K562 (cell line): ENCODE data around the gene CXCL13. TPM values are rescaled to one million over a fixed set of nuclear protein-coding genes. Genes with fewer than 3 reads are reported as not detected.

Source experiments
- ATAC-seq: fragments of 200-7000 bp; cut with Tn5 transposase; 3 replicates; pipeline ENCODE4 v1.9.1; 2020; ENCODE audit warnings: moderate library complexity
- BruUV-seq: library from RNA; stranded (reverse); fragments of 400-500 nt; replicated peaks from 2 replicates; lab custom pipeline; 2021; lab: Mats Ljungman, UMichigan
- CTCF ChIA-PET: fragments of 300-600 bp; formaldehyde crosslinking; extraction: SDS; loops from one replicate; lab custom pipeline; 2021; ENCODE audit warnings: low intra/inter-chr PET ratio; lab: Yijun Ruan, JAX
- POLR2A ChIA-PET: fragments of 300-600, 350-650 bp; sonication (Branson Sonifier 250); formaldehyde crosslinking; extraction: SDS; loops from one replicate; lab custom pipeline; 2021; ENCODE audit warnings: antibody characterized with exemption, inconsistent platforms; lab: Yijun Ruan, JAX
- DNase-seq, 4 experiments: peaks; one replicate each; pipeline versions ENCODE4 v3.0.0 to v3.0.0-alpha.2; 2011 to 2018; ENCODE audit warnings: low spot score in 3 of 4, mixed read lengths in 3 of 4; ENCODE audit errors: extremely low read depth in 1 of 4
- FAIRE-seq: peaks from 2 replicates; lab custom pipeline; 2011; peaks lifted over from hg19 to GRCh38; lab: Jason Lieb, UNC
- H2AFZ ChIP-seq: 2 replicates; pipeline ENCODE4 v1.6.0; 2011; ENCODE audit warnings: low read depth, low read length, control low read depth, inconsistent platforms
- H3K27ac ChIP-seq: fragments of 200-600 bp; 3 replicates; pipeline ENCODE4 v1.8.0; 2011; ENCODE audit warnings: low read depth, mild to moderate bottlenecking, control low read depth, inconsistent platforms, low read length, moderate library complexity, mixed read lengths; ENCODE audit errors: extremely low read depth
- H3K27me3 ChIP-seq, 2 experiments: fragments of 300-600 bp in 1 of 2; 2 replicates in 1 of 2; 3 replicates in 1 of 2; pipeline versions ENCODE4 v1.6.0 to v1.8.0; 2011; ENCODE audit warnings: inconsistent platforms in 2 of 2, low read length in 2 of 2, mild to moderate bottlenecking in 1 of 2, mixed read lengths in 1 of 2, moderate library complexity in 1 of 2; ENCODE audit not compliant: control insufficient read depth in 2 of 2, insufficient read depth in 2 of 2
- H3K36me3 ChIP-seq: fragments of 300-600 bp; 3 replicates; pipeline ENCODE4 v1.8.0; 2011; ENCODE audit warnings: mild to moderate bottlenecking, low read length, inconsistent platforms; ENCODE audit not compliant: control insufficient read depth, insufficient read depth
- H3K4me1 ChIP-seq, 2 experiments: fragments of 200-600 bp in 1 of 2; replicated peaks in 1 of 2; 2 replicates in 1 of 2; 3 replicates in 1 of 2; pipeline versions ENCODE4 v1.5.1 to v1.8.0; 2011; ENCODE audit warnings: inconsistent platforms in 2 of 2, low read length in 2 of 2, mild to moderate bottlenecking in 1 of 2, mixed read lengths in 1 of 2, moderate library complexity in 1 of 2; ENCODE audit not compliant: control insufficient read depth in 2 of 2, insufficient read depth in 2 of 2
- H3K4me2 ChIP-seq: 2 replicates; pipeline ENCODE4 v1.6.1; 2011; ENCODE audit warnings: low read length, control low read depth, inconsistent platforms, mixed read lengths; ENCODE audit not compliant: insufficient read depth
- H3K4me3 ChIP-seq: fragments of 200-600 bp; sonication (generic), shearing (Covaris generic); 2 replicates; pipeline ENCODE4 v1.5.1; 2016; ENCODE audit warnings: control low read depth, inconsistent platforms
- H3K79me2 ChIP-seq: fragments of 200-600 bp; 3 replicates; pipeline ENCODE4 v1.8.0; 2011; ENCODE audit warnings: low read length, inconsistent platforms; ENCODE audit not compliant: control insufficient read depth, insufficient read depth
- H3K9ac ChIP-seq, 2 experiments: 2 replicates each; pipeline versions ENCODE4 v1.6.0 to v1.6.1; 2011; ENCODE audit warnings: low read depth in 2 of 2, low read length in 2 of 2, control low read depth in 1 of 2, inconsistent platforms in 1 of 2, mild to moderate bottlenecking in 1 of 2, mixed read lengths in 1 of 2; ENCODE audit not compliant: insufficient read depth in 1 of 2
- H3K9me1 ChIP-seq: one replicate; pipeline ENCODE4 v1.6.0; 2011; ENCODE audit warnings: inconsistent platforms, mild to moderate bottlenecking, low read length, moderate library complexity; ENCODE audit not compliant: control insufficient read depth, insufficient read depth
- H3K9me3 ChIP-seq: replicated peaks from 2 replicates; pipeline ENCODE4 v1.5.1; 2011; ENCODE audit warnings: low read depth, low read length, inconsistent platforms; ENCODE audit not compliant: control insufficient read depth, insufficient read depth
- H4K20me1 ChIP-seq: replicated peaks from 2 replicates; pipeline ENCODE4 v1.6.1; 2011; ENCODE audit warnings: low read length, inconsistent platforms, mixed read lengths; ENCODE audit not compliant: control insufficient read depth, insufficient read depth
- BACH1 ChIP-seq: fragments of 200-800 bp; sonication (Bioruptor generic); IDR thresholded peaks from 2 replicates; pipeline ENCODE4 v1.6.1; 2016; ENCODE audit warnings: missing genetic modification characterization, missing compliant biosample characterization
- CBX8 ChIP-seq: fragments of 200-600 bp; sonication (generic); IDR thresholded peaks from 2 replicates; pipeline ENCODE4 v1.6.1; 2012; ENCODE audit warnings: borderline replicate concordance, mixed run types, low read depth, mild to moderate bottlenecking, moderate library complexity, mixed read lengths, low read length, control low read depth, inconsistent platforms; ENCODE audit not compliant: poor library complexity, severe bottlenecking; ENCODE audit errors: extremely low read depth
- CEBPG ChIP-seq, 3 experiments: fragments of 200-800 bp in 1 of 3; sonication (Bioruptor generic) in 1 of 3; sonication (generic) in 1 of 3; formaldehyde crosslinking in 1 of 3; IDR thresholded peaks in 2 of 3; conservative IDR thresholded peaks in 1 of 3; 2 replicates each; pipeline versions ENCODE4 v1.6.1 to v1.8.0; 2016 to 2022; ENCODE audit warnings: missing compliant biosample characterization in 2 of 3, missing genetic modification characterization in 2 of 3, mild to moderate bottlenecking in 1 of 3, missing genetic modification reagents in 1 of 3
- FOSL1 ChIP-seq: fragments of 200-800 bp; sonication (Bioruptor generic); conservative IDR thresholded peaks from 2 replicates; pipeline ENCODE4 v1.6.1; 2016; ENCODE audit warnings: missing genetic modification characterization, missing compliant biosample characterization
- FOXJ2 ChIP-seq: fragments of 200-800 bp; sonication (Bioruptor generic); IDR thresholded peaks from 2 replicates; pipeline ENCODE4 v1.6.1; 2016; ENCODE audit warnings: missing genetic modification characterization, missing compliant biosample characterization
- FOXK1 ChIP-seq: sonication (generic); formaldehyde crosslinking; IDR thresholded peaks from 2 replicates; pipeline ENCODE4 v1.8.0; 2022; ENCODE audit warnings: missing genetic modification reagents, mild to moderate bottlenecking, borderline replicate concordance
- GTF2F1 ChIP-seq: IDR thresholded peaks from 2 replicates; pipeline ENCODE4 v1.6.1; 2011; ENCODE audit warnings: low read depth, low read length, improper control_type of control experiment
- KLF16 ChIP-seq: IDR thresholded peaks from 2 replicates; pipeline ENCODE4 v1.6.1; 2016; ENCODE audit warnings: antibody characterized with exemption
- MAFF ChIP-seq: IDR thresholded peaks from 2 replicates; pipeline ENCODE4 v1.6.1; 2012; ENCODE audit warnings: low read length, improper control_type of control experiment
- NCOA2 ChIP-seq, 2 experiments: fragments of 450-650 bp; IDR thresholded peaks; 2 replicates each; pipeline ENCODE4 v1.6.1; 2018; ENCODE audit warnings: mild to moderate bottlenecking in 2 of 2, moderate library complexity in 1 of 2; ENCODE audit not compliant: partially characterized antibody in 2 of 2
- PTBP1 ChIP-seq: fragments of 200-400 bp; formaldehyde crosslinking; IDR thresholded peaks from 2 replicates; pipeline ENCODE4 v1.6.1; 2017; ENCODE audit warnings: low read depth, low read length
- TAF15 ChIP-seq: fragments of 200-400 bp; formaldehyde crosslinking; IDR thresholded peaks from 2 replicates; pipeline ENCODE4 v1.6.1; 2017; ENCODE audit warnings: mild to moderate bottlenecking, low read depth, low read length, moderate library complexity
- ZNF124 ChIP-seq: sonication (generic); formaldehyde crosslinking; IDR thresholded peaks from 2 replicates; pipeline ENCODE4 v1.8.1; 2022; ENCODE audit warnings: missing genetic modification reagents
- ZNF174 ChIP-seq: fragments of 250-450 bp; sonication (Bioruptor Pico); IDR thresholded peaks from 2 replicates; pipeline ENCODE4 v1.4.0; 2020; ENCODE audit warnings: mild to moderate bottlenecking
- ZNF232 ChIP-seq: sonication (generic); formaldehyde crosslinking; IDR thresholded peaks from 2 replicates; pipeline ENCODE4 v1.8.0; 2022; ENCODE audit warnings: mild to moderate bottlenecking, missing genetic modification reagents
- ZNF282 ChIP-seq: sonication (generic); formaldehyde crosslinking; IDR thresholded peaks from 2 replicates; pipeline ENCODE4 v1.8.1; 2023; ENCODE audit warnings: missing genetic modification reagents
- ZNF586 ChIP-seq: fragments of 450-650 bp; formaldehyde crosslinking; conservative IDR thresholded peaks from 2 replicates; pipeline ENCODE4 v1.4.0; 2020; ENCODE audit warnings: mild to moderate bottlenecking, moderate library complexity
- ZNF830 ChIP-seq: fragments of 250-450 bp; sonication (Bioruptor Pico); IDR thresholded peaks from 2 replicates; pipeline ENCODE4 v1.5.0; 2021; ENCODE audit warnings: mild to moderate bottlenecking
- WGBS: fragments of 100-300 bp; shearing (Covaris generic); methylation state at CpG from one replicate; pipeline ENCODE4 v1.1.6; 2016; ENCODE audit warnings: low coverage, mixed read lengths; ENCODE audit not compliant: insufficient coverage; ENCODE audit errors: missing lambda C conversion rate; 5-methylcytosine and 5-hydroxymethylcytosine counted together
- in situ Hi-C: fragments of 300-500 bp; cut with MboI; formaldehyde crosslinking; loops from 4 replicates; pipeline ENCODE4 v1.15.0; 2018; ENCODE audit warnings: inconsistent platforms, mixed read lengths
- intact Hi-C: fragments of 100-400 bp; cut with micrococcal nuclease; formaldehyde crosslinking; loops from 2 replicates; pipeline ENCODE4 v1.14.2; 2022
- polyA plus RNA-seq, 8 experiments: library from polyadenylated mRNA; depleted of rRNA in 4 of 8; stranded (reverse) in 5 of 8; unstranded in 3 of 8; fragments of >200 nt; fragmentation: Nextera tagmentation in 2 of 8; fragmentation: Illumina TruSeq in 1 of 8; extraction: Ambion mirVana in 2 of 8; extraction: Trizol in 1 of 8; gene quantifications; 2 replicates each; pipeline versions ENCODE4 v1.2.1 to v1.2.3, GENCODE V29; 2011 to 2014; ENCODE audit warnings: inconsistent platforms in 1 of 8, missing spikeins in 1 of 8
- total RNA-seq, 7 experiments: library from RNA; depleted of rRNA in 6 of 7; stranded (reverse); fragments of >200 nt in 6 of 7; fragmentation: Illumina TruSeq in 2 of 7; extraction: Trizol in 2 of 7; gene quantifications; 2 replicates each; pipeline versions ENCODE4 v1.2.1 to v1.2.3, GENCODE V29; 2011 to 2021; ENCODE audit warnings: low replicate concordance in 1 of 7
- TF ChIP-seq, protein P1 (sequence below), 2 experiments: fragments of 450-650 bp in 1 of 2; IDR thresholded peaks; 2 replicates each; pipeline ENCODE4 v1.6.1; 2011 to 2017; ENCODE audit warnings: low read depth in 2 of 2, antibody characterized with exemption in 1 of 2, borderline replicate concordance in 1 of 2, low read length in 1 of 2, mild to moderate bottlenecking in 1 of 2, mixed read lengths in 1 of 2; ENCODE audit not compliant: control insufficient read depth in 1 of 2
- TF ChIP-seq, protein P2 (sequence below): fragments of 450-650 bp; formaldehyde crosslinking; IDR thresholded peaks from 2 replicates; pipeline ENCODE4 v1.4.0; 2020; ENCODE audit warnings: mild to moderate bottlenecking, moderate library complexity

Gene CXCL13
- total and polyA plus RNA-seq, 9 of the 15 experiments (the other 6 are each of a cell fraction or from before 2014, with no cell fraction given) = not detected

DNA sequence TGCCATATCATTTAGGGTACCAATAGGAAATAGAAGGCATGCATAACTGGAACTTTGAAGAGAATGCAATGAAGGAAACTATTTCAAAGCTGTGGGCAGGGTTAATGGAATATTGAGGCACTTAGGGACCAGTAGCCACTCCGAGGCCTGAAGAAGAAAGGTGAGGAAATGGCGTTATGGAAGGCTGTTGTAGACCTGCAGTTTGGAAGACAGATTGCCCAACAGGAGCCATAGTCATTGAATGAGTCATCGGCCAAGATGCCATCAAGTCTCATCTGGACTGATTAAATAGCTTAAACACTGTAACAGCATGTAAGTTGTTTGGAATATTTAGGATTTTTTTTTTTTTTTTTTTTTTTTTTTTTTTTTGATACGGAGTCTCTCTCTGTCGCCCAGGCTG, 11.6 kb downstream of the CXCL13 start:
- Histone ChIP-seq H3K4me2 (no peak overlapping the region), H3K36me3 (no peaks in the 10 kb centered on the region), H3K9me1 (no peaks in the 10 kb centered on the region), H3K9me3 (no peaks in the 10 kb centered on the region), H4K20me1 (no peaks in the 10 kb centered on the region), H3K27me3 (peaks cover 7 to 16% of the 10 kb centered on the region in 2 experiments), H3K9ac (no peak overlapping the region), H3K4me3 (no peak overlapping the region), H3K27ac (no peak overlapping the region), H3K4me1 (no peaks in the 10 kb centered on the region), H2AFZ (no peak overlapping the region), H3K79me2 (no peaks in the 10 kb centered on the region)
- CTCF ChIA-PET = no interaction called here
- in situ Hi-C loops = no loop called here
- POLR2A ChIA-PET = no interaction called here
- FAIRE-seq (no peak), DNase-seq (no peak), ATAC-seq (no peak)
- intact Hi-C loops = no loop called here
- BruUV-seq = no TSS peak
- WGBS = 6% methylated on average over 3 of the region's 5 CpGs
- peak; percentile 69 for TF ChIP-seq FOSL1 (tag)
- TF ChIP-seq MAFF = no peak
- no peak for TF ChIP-seq TAF15
- TF ChIP-seq, protein P1, sequence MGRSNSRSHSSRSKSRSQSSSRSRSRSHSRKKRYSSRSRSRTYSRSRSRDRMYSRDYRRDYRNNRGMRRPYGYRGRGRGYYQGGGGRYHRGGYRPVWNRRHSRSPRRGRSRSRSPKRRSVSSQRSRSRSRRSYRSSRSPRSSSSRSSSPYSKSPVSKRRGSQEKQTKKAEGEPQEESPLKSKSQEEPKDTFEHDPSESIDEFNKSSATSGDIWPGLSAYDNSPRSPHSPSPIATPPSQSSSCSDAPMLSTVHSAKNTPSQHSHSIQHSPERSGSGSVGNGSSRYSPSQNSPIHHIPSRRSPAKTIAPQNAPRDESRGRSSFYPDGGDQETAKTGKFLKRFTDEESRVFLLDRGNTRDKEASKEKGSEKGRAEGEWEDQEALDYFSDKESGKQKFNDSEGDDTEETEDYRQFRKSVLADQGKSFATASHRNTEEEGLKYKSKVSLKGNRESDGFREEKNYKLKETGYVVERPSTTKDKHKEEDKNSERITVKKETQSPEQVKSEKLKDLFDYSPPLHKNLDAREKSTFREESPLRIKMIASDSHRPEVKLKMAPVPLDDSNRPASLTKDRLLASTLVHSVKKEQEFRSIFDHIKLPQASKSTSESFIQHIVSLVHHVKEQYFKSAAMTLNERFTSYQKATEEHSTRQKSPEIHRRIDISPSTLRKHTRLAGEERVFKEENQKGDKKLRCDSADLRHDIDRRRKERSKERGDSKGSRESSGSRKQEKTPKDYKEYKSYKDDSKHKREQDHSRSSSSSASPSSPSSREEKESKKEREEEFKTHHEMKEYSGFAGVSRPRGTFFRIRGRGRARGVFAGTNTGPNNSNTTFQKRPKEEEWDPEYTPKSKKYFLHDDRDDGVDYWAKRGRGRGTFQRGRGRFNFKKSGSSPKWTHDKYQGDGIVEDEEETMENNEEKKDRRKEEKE (IDR thresholded peaks at IDR 0.05; ENCODE audit: borderline replicate concordance in 1 of 2, control insufficient read depth in 1 of 2, low read depth in 2 of 2, low read length in 1 of 2) = no peak
- TF ChIP-seq ZNF174 = no peak
- TF ChIP-seq ZNF232 (CRISPR knock-in tag) = no peak
- no peak for TF ChIP-seq ZNF830 (CRISPR knock-in tag)
- no peak for TF ChIP-seq NCOA2 (IDR thresholded peaks at IDR 0.05; ENCODE audit: partially characterized antibody in 2 of 2)
- TF ChIP-seq CEBPG (CRISPR knock-in tag; IDR thresholded peaks at IDR 0.05) = no peak
- TF ChIP-seq CEBPG (tag; conservative IDR thresholded peaks at IDR 0.05 in 1 of 2, IDR thresholded peaks at IDR 0.05 in 1 of 2) = peak in 1 of 2 experiments; percentile 67; a peak in 2 of 4 replicates
- TF ChIP-seq ZNF282 (CRISPR knock-in tag) = no peak
- no peak for TF ChIP-seq GTF2F1
- TF ChIP-seq, protein P2, sequence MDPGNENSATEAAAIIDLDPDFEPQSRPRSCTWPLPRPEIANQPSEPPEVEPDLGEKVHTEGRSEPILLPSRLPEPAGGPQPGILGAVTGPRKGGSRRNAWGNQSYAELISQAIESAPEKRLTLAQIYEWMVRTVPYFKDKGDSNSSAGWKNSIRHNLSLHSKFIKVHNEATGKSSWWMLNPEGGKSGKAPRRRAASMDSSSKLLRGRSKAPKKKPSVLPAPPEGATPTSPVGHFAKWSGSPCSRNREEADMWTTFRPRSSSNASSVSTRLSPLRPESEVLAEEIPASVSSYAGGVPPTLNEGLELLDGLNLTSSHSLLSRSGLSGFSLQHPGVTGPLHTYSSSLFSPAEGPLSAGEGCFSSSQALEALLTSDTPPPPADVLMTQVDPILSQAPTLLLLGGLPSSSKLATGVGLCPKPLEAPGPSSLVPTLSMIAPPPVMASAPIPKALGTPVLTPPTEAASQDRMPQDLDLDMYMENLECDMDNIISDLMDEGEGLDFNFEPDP = no peak
- no peak for TF ChIP-seq ZNF586 (CRISPR knock-in tag)
- TF ChIP-seq ZNF124 (CRISPR knock-in tag) = no peak
- no peak for TF ChIP-seq KLF16
- no peak for TF ChIP-seq FOXK1 (CRISPR knock-in tag)
- TF ChIP-seq BACH1 (tag) = no peak
- TF ChIP-seq FOXJ2 (tag) = no peak
- TF ChIP-seq PTBP1 = no peak
- TF ChIP-seq CBX8 = no peak
